CD14-positive monocyte (primary cell): ENCODE data around the gene ZNF677. TPM values are rescaled to one million over a fixed set of nuclear protein-coding genes. Genes with fewer than 3 reads are reported as not detected.
"Not testable (repeated sequence)": the region's sequence is repeated elsewhere in the genome, so short reads cannot be mapped to it uniquely, and the experiment has no call there.

Experiments
- DNase-seq, 3 donors: peaks; one replicate each; pipeline ENCODE4 v3.0.0-alpha.2; 2011 to 2022
- H2AFZ ChIP-seq: 2 replicates; pipeline ENCODE4 v1.6.0; 2012; ENCODE audit warnings: mild to moderate bottlenecking, low read depth, low read length, inconsistent platforms; ENCODE audit not compliant: insufficient read depth, poor library complexity, severe bottlenecking
- H3K27ac ChIP-seq, 2 donors: 1 replicate in 1 of 2; 2 replicates in 1 of 2; pipeline ENCODE4 v1.5.1; 2012 to 2013; ENCODE audit warnings: low read length in 2 of 2, control low read depth in 1 of 2, inconsistent platforms in 1 of 2, low read depth in 1 of 2, mild to moderate bottlenecking in 1 of 2
- H3K27me3 ChIP-seq, 2 donors: one replicate each; pipeline versions ENCODE4 v1.6.0 to v1.6.1; 2011 to 2013; ENCODE audit warnings: low read length in 2 of 2; ENCODE audit not compliant: control insufficient read depth in 2 of 2, insufficient read depth in 2 of 2
- H3K36me3 ChIP-seq, 2 donors: replicated peaks in 1 of 2; 1 replicate in 1 of 2; 2 replicates in 1 of 2; pipeline versions ENCODE4 v1.5.1 to v1.6.1; 2012 to 2013; ENCODE audit warnings: low read length in 2 of 2, control low read depth in 1 of 2, inconsistent platforms in 1 of 2, mild to moderate bottlenecking in 1 of 2; ENCODE audit not compliant: insufficient read depth in 2 of 2, control insufficient read depth in 1 of 2
- H3K4me1 ChIP-seq, 2 donors: 1 replicate in 1 of 2; 2 replicates in 1 of 2; pipeline versions ENCODE4 v1.5.1 to v1.6.1; 2012 to 2013; ENCODE audit warnings: low read length in 2 of 2, control low read depth in 1 of 2, inconsistent platforms in 1 of 2, mild to moderate bottlenecking in 1 of 2, moderate library complexity in 1 of 2; ENCODE audit not compliant: insufficient read depth in 2 of 2, control insufficient read depth in 1 of 2
- H3K4me2 ChIP-seq: replicated peaks from 2 replicates; pipeline ENCODE3; 2012; ENCODE audit warnings: low read length, moderate library complexity, mild to moderate bottlenecking; ENCODE audit not compliant: poor library complexity, severe bottlenecking; ENCODE audit errors: extremely low read depth
- H3K4me3 ChIP-seq, 3 experiments: fragments of 200-600 bp in 1 of 3; sonication (generic) in 1 of 3; replicated peaks in 1 of 3; 1 replicate in 2 of 3; 2 replicates in 1 of 3; pipeline ENCODE4 v1.5.1; 2011 to 2013; ENCODE audit warnings: low read length in 3 of 3, mild to moderate bottlenecking in 3 of 3, control low read depth in 2 of 3, low read depth in 2 of 3, inconsistent platforms in 1 of 3, moderate library complexity in 1 of 3
- H3K79me2 ChIP-seq: 2 replicates; pipeline ENCODE4 v1.6.0; 2012; ENCODE audit warnings: mild to moderate bottlenecking, control low read depth, inconsistent platforms, low read length, moderate library complexity; ENCODE audit not compliant: insufficient read depth
- H3K9ac ChIP-seq: 2 replicates; pipeline ENCODE4 v1.6.0; 2017; ENCODE audit warnings: low read length, mild to moderate bottlenecking; ENCODE audit not compliant: insufficient read depth, poor library complexity, severe bottlenecking
- H3K9me3 ChIP-seq, 2 donors: replicated peaks in 1 of 2; 1 replicate in 1 of 2; 2 replicates in 1 of 2; pipeline versions ENCODE4 v1.5.1 to v1.6.1; 2012 to 2013; ENCODE audit warnings: low read length in 2 of 2, control low read depth in 1 of 2; ENCODE audit not compliant: control insufficient read depth in 1 of 2, insufficient read depth in 1 of 2
- H4K20me1 ChIP-seq: 2 replicates; pipeline ENCODE4 v1.6.0; 2012; ENCODE audit warnings: mild to moderate bottlenecking, low read length, control low read depth, moderate library complexity; ENCODE audit not compliant: insufficient read depth
- H3K27ac Mint-ChIP-seq, 7 donors: one replicate each; pipeline ENCODE4 v1.8.0; 2020; ENCODE audit warnings: mild to moderate bottlenecking in 7 of 7, mixed read lengths in 7 of 7, moderate library complexity in 6 of 7, inconsistent platforms in 2 of 7
- H3K27me3 Mint-ChIP-seq, 3 donors: one replicate each; pipeline ENCODE4 v1.8.0; 2021 to 2022; ENCODE audit warnings: low read depth in 3 of 3, mild to moderate bottlenecking in 3 of 3, mixed read lengths in 3 of 3, moderate library complexity in 3 of 3, inconsistent platforms in 1 of 3
- H3K36me3 Mint-ChIP-seq, 2 donors: one replicate each; pipeline ENCODE4 v1.8.0; 2020; ENCODE audit warnings: mixed read lengths in 2 of 2, inconsistent platforms in 1 of 2, mild to moderate bottlenecking in 1 of 2
- H3K4me1 Mint-ChIP-seq: one replicate; pipeline ENCODE4 v1.8.0; 2020; ENCODE audit warnings: mild to moderate bottlenecking, mixed read lengths
- H3K4me3 Mint-ChIP-seq, 2 donors: one replicate each; pipeline ENCODE4 v1.8.0; 2020; ENCODE audit warnings: mild to moderate bottlenecking in 2 of 2, mixed read lengths in 2 of 2, moderate library complexity in 1 of 2
- H3K9me3 Mint-ChIP-seq, 7 donors: one replicate each; pipeline ENCODE4 v1.8.0; 2020 to 2022; ENCODE audit warnings: mixed read lengths in 7 of 7, mild to moderate bottlenecking in 6 of 7, moderate library complexity in 6 of 7, inconsistent platforms in 2 of 7
- WGBS: methylation state at CpG from one replicate; pipeline ENCODE4 v1.1.5; 2013; ENCODE audit warnings: missing lambda C conversion rate; ENCODE audit not compliant: insufficient coverage; 5-methylcytosine and 5-hydroxymethylcytosine counted together
- intact Hi-C, 2 donors: fragments of 100-400 bp; cut with micrococcal nuclease; formaldehyde crosslinking; loops; one replicate each; pipeline versions ENCODE4 v1.15.0 to v1.15.1; 2023
- polyA minus RNA-seq: library from RNA; depleted of rRNA, polyadenylated mRNA; stranded (reverse); fragments of >200 nt; gene quantifications from 2 replicates; pipeline ENCODE4 v1.2.3, GENCODE V29; 2012
- polyA plus RNA-seq, 3 donors: library from polyadenylated mRNA; depleted of rRNA in 1 of 3; unstranded in 2 of 3; stranded (reverse) in 1 of 3; fragments of 300-500 nt in 2 of 3; fragments of >200 nt in 1 of 3; fragmentation: Illumina TruSeq in 2 of 3; gene quantifications; 1 replicate in 2 of 3; 2 replicates in 1 of 3; pipeline ENCODE4 v1.2.3, GENCODE V29; 2012 to 2021
- total RNA-seq, 12 experiments: library from RNA in 1 of 12; stranded (reverse) in 1 of 12; fragments of 120-200 nt in 1 of 12; gene quantifications; one replicate each; pipeline ENCODE4 v1.2.4 and lab custom pipeline; 2013 to 2026; ENCODE audit warnings: mixed read lengths in 6 of 12, inconsistent platforms in 1 of 12
- TF ChIP-seq, protein P1 (sequence below): fragments of 200-600 bp; IDR thresholded peaks from one replicate; pipeline ENCODE4 v1.8.0; 2022; ENCODE audit warnings: antibody characterized with exemption, mild to moderate bottlenecking

Gene ZNF677
- total RNA-seq (2013): 2.0 TPM
- 1 to 10 TPM in 2 of 3 donors, under 1 TPM in 1; 0.68 to 2.1 (median 1.5) TPM for polyA plus RNA-seq
- polyA minus RNA-seq: 0.64 and 0.69 TPM in 2 replicates
- total RNA-seq (lab: John Stamatoyannopoulos, UW): 0.33 to 2.9 (median 1.1) reads per million in 11 experiments

DNA sequence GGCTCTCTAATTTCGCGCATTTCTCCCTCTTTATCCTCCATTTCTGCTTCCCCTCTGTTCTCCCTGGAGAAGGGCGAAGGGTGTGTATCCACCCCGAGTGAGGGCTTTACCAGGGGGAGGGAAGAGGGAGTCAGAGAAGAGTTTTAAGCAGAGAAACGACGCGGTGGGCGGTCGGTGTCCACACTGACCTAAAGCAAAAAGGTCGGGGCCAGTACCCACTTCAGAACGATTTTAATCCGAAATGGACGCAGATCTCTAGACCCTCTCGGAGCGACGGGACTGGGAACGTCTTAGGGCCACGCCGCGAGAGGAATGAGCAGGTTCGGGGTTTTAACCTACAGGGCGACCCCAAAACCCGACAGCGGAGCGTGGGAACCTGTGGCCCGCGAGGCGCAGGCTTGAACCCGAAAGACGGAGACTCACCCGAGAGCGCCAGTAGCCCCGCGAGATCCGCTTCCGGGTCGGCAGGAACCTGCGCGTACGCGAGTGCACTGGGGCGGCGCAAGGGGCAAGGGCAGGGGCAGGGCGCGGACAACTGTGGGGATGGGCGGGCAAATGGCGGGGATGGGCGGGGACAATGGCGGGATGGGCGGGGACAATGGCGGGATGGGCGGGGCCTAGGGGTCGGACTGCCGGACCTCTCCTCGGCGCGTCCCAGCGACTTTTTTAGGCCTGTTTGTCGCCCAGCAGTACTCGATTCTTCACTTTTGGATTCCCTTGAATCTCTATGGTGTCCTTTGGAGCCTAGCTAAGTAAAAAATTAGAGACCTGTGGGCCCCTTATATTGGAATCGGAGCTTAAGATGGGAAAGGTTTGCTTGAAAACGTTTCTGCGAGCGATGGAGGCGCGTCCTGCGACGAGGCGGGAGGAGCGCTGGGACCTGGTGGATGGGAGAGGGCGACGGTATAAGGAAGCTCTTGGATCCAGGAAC is at the start of gene ZNF677:
TSS of gene ZNF677 (minus strand) at position 463 of the 931 bp plus-strand sequence. CDS start 3,323 bp downstream, outside the sequence.
- peaks cover 41 to 92% (median 83%) of the 10 kb centered on the region in 7 donors for H3K9me3 Mint-ChIP-seq
- Histone ChIP-seq H4K20me1 (no peaks in the 10 kb centered on the region), H3K9me3 (peaks cover 62 to 94% of the 10 kb centered on the region in 2 donors), H3K36me3 (peaks cover 3 to 27% of the 10 kb centered on the region in 2 donors), H3K27ac (peak within 1 kb of the TSS; percentile 57 to 71), H3K79me2 (no peaks in the 10 kb centered on the region), H3K4me3 (peak within 1 kb of the TSS; percentile 67 to 96 (median 78)), H3K4me1 (peaks cover 10 to 15% of the 10 kb centered on the region in 2 donors), H3K4me2 (peak within 1 kb of the TSS; percentile 96), H3K27me3 (no peaks in the 10 kb centered on the region), H2AFZ (peak within 1 kb of the TSS; percentile 97), H3K9ac (peak within 1 kb of the TSS; percentile 60)
- peak; percentile 59 to 80 (median 61) for DNase-seq
- H3K4me3 Mint-ChIP-seq: peak within 1 kb of the TSS; percentile 88 to 93
- peaks cover 30 to 31% of the 10 kb centered on the region in 2 donors for H3K36me3 Mint-ChIP-seq
- peaks cover 11% of the 10 kb centered on the region for H3K4me1 Mint-ChIP-seq
- WGBS: 3% methylated on average over 64 of the region's 72 CpGs
- peaks cover 0 to 3% (median 2%) of the 10 kb centered on the region in 3 donors for H3K27me3 Mint-ChIP-seq
- TF ChIP-seq, protein P1, sequence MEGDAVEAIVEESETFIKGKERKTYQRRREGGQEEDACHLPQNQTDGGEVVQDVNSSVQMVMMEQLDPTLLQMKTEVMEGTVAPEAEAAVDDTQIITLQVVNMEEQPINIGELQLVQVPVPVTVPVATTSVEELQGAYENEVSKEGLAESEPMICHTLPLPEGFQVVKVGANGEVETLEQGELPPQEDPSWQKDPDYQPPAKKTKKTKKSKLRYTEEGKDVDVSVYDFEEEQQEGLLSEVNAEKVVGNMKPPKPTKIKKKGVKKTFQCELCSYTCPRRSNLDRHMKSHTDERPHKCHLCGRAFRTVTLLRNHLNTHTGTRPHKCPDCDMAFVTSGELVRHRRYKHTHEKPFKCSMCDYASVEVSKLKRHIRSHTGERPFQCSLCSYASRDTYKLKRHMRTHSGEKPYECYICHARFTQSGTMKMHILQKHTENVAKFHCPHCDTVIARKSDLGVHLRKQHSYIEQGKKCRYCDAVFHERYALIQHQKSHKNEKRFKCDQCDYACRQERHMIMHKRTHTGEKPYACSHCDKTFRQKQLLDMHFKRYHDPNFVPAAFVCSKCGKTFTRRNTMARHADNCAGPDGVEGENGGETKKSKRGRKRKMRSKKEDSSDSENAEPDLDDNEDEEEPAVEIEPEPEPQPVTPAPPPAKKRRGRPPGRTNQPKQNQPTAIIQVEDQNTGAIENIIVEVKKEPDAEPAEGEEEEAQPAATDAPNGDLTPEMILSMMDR: no peak
- peak within 1 kb of the TSS in 5 of 7 donors; percentile 76 to 85 (median 80) for H3K27ac Mint-ChIP-seq
- intact Hi-C loops: no loop called here

- H3K9ac ChIP-seq, H3K4me3 Mint-ChIP-seq, H3K79me2 ChIP-seq, H3K27ac Mint-ChIP-seq, intact Hi-C loops, H3K4me3 ChIP-seq, DNase-seq, H3K27me3 ChIP-seq, H3K36me3 ChIP-seq, H3K27ac ChIP-seq, H3K36me3 Mint-ChIP-seq, H3K4me1 Mint-ChIP-seq, H2AFZ ChIP-seq, H4K20me1 ChIP-seq, H3K4me1 ChIP-seq, H3K4me2 ChIP-seq, H3K27me3 Mint-ChIP-seq: not testable (repeated sequence)
- H3K9me3 Mint-ChIP-seq: peaks cover 39 to 81% (median 64%) of the 10 kb centered on the region in 7 donors
- peaks cover 43 to 45% of the 10 kb centered on the region in 2 donors for H3K9me3 ChIP-seq
- no CpG with 5 or more reads among the region's 8 CpGs for WGBS
Measured at GRCh38 chr19:53301341-53301740, 46.7 kb upstream of the ZNF677 start.
